DMS79 (cell line): ENCODE results near the gene RASAL2.
"Not testable (repeated sequence)": the region's sequence is repeated elsewhere in the genome, so short reads cannot be mapped to it uniquely, and the experiment has no call there.

Experiments
- DNase-seq: peaks from one replicate; lab custom pipeline; 2025; lab: John Stamatoyannopoulos, UW

RASAL2 gene

DNA sequence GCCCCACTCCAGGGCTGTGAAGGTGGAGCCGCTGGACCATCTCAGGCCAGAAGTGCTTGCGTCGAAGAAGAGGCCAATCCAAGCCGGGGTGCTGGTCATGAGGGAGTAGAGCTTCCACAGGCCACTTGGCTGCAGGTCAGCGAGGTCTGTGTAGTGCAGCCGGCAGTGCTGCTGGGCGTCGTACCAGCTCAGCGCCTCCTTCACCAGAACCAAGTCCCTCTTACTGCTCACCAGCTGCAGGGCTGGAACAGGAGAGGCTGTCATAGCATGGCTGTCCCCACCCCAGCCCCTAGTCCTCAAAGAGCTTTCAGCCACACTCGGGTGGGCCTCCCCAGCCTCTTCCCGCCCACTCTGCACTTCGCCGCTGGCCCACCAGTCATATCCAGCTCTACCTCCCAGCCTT lies 400.7 kb downstream of the RASAL2 start:
- DNase-seq: no peak

DNA sequence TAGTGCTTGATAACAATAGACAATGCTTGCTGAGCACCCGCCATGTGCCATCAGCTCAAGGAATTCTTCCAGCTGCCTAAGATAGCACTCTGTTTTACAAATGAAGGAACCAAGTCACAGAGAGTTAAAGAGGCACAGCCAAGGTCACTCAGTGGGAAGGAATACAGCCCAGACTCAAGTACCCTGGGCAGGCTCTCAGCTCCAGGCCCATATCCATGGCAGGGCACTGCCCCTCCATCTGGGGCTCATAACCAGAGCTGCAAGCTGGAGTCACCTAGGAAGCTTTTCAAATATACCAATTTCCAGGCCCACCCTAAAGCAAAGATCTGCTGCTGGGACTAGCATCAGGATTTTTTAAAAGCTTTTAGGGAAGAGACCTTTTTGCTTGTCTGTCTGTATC lies 401.3 kb downstream of the RASAL2 start:
- DNase-seq: no peak

GRCh38 chr1:178495741-178496409 lies 402.0 kb downstream of the RASAL2 start:
- DNase-seq: no peak

- no peak for DNase-seq
Observed at GRCh38 chr1:178496410-178497135, 402.7 kb downstream of the RASAL2 start, which contains the start of gene CLEC20A. CLEC20A (minus strand) TSS chr1:178496964; CDS start chr1:178496939, 25 bp downstream.

GRCh38 chr1:178497903-178498478 lies 404.1 kb downstream of the RASAL2 start:
- no peak for DNase-seq

GRCh38 chr1:178498896-178499675 lies 405.2 kb downstream of the RASAL2 start:
- no peak for DNase-seq

DNA sequence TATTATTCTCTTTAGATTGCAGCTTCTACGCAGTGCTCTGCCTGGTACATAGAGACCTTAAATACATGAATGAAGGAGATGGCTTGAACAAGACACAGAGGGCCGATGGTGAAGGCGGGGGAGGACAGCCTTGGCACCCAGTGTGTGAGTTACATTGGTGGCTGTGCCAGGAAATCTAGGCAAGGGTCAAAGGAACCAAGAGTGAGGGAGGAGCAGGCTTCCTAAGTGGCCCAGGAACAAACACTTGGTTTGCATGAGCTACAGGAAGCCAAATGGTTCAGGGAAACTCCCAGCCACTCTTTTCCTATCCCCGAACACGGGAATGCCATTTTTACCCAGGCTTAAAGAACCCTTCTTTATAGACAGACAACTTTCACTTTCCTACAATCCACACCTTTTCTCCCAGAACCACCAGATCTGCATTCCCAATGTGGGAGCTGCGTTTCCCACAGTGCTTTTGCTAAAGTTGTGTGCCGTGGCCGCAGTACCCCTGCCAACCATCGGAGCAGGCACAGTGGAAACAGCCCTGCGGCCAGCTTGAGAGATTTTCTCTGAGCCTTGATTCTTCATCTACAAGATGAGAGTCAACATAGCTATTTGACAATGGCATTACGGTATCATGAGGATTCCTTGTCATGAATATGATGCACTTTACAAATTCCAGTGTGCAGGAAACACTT lies 406.3 kb downstream of the RASAL2 start:
- no peak for DNase-seq

DNA sequence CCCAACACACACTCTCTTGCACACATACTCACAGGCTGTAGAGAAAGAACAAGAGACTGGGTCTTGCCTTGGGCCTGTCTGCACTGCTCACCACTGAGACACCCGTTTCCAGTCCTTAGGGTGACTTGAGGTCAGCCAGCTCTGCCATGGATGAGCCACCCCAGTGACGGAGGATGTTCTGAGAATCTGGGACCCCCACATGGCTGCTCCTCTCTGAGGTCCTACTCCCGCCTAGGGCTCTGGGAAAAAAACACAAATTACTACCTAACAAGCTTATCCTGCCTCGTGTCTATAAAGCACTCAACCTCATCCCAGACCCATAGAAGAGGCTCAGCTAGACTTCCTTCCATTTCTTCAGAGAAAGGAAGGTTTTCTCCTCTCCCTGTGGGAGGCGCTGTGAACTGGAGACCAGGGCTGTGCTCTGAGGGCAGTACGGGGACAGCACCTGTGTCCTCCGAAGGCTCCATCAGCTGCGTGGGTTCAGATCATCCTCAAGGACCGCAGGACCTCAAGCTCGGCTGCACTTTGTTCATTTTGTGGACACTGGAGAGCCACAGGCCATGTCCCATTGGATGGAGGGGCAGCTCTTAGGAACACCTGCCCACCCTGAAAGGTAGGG lies 407.1 kb downstream of the RASAL2 start:
- DNase-seq: no peak

GRCh38 chr1:178501705-178502329 lies 407.9 kb downstream of the RASAL2 start:
- peak; percentile 16 for DNase-seq

DNA sequence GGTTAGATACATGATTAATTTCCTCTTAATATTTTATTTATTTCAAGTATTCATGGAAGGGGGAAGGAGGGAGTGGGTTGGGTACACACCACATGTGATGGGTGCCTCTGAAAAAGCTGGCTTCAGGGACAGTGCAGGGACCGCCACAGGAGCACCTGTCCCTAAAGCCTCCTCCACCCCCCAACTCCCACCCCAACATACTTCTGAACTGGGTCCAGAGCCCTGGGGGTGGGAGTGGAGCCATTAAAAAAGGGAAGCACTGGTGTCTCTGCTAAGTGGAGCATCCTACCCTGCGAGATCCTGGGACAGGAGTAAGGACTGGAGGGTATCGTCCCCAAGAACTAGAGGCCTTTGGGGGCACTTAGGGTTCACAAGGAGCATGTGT lies 408.4 kb downstream of the RASAL2 start:
- no peak for DNase-seq

DNA sequence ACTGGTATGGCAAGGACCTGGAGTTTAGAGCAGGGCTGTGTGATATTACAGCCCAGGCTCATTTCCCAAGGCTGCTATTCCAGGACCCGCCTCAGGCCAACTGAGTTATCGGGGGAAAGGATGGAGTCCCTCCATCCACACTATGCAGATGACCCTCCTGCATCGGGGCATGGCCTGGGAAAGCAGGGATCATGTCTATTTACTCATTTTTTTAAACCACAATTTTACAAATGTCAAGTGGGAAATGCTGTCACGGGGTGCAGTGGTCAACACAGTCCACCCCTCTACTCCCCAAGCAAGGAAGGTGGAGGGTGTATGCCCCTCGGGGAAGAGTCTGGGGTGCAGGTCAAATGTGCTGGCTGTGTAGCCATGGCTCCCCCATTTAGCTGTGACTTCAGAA lies 409.0 kb downstream of the RASAL2 start:
- no peak for DNase-seq

GRCh38 chr1:178503316-178503715 lies 409.4 kb downstream of the RASAL2 start:
- DNase-seq: not testable (repeated sequence)

GRCh38 chr1:178503849-178504248 lies 409.9 kb downstream of the RASAL2 start:
- no peak for DNase-seq

DNA sequence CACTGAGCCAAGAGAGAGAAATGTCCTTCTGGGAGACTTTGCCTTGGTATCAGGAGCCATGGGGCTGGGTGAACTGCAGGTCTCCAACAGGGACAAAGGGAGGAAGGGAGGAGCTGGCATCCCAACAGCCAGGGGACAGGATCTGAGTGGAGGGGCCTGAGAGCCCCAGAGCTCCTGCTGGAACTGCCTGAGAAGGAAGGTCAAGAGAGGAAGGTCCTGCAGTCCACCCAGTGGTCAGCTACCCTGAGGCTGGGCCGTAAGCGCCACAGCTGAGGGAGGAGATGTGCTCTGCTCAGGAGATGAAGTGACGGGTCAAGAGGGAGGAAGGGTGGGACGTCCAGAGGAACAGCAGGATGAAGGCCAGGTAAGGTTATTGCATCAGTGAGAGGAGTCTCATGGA lies 410.4 kb downstream of the RASAL2 start:
- DNase-seq: no peak

DNA sequence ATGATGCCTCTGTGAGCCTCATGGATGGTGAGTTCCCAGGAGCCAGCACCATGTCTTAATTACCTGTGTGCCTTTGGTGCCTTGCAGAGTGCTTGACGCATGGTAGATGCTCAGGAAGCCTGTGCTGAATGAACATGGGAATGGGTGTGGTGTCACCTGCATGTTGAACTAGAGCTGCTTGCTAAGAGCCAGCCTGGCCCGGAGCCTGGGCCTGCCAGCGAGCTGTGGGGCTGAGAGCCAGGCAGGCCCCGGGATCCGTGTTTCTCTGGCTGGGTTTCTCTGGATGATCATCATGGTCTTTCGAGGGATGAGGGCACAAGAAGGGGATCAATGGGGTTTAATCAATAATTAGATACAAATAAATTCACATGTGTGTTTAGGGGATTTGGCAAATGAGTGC lies 412.3 kb downstream of the RASAL2 start:
- DNase-seq: no peak

GRCh38 chr1:178506669-178507068 lies 412.8 kb downstream of the RASAL2 start:
- DNase-seq: no peak

GRCh38 chr1:178509414-178510007 lies 415.6 kb downstream of the RASAL2 start:
- DNase-seq: no peak

DNA sequence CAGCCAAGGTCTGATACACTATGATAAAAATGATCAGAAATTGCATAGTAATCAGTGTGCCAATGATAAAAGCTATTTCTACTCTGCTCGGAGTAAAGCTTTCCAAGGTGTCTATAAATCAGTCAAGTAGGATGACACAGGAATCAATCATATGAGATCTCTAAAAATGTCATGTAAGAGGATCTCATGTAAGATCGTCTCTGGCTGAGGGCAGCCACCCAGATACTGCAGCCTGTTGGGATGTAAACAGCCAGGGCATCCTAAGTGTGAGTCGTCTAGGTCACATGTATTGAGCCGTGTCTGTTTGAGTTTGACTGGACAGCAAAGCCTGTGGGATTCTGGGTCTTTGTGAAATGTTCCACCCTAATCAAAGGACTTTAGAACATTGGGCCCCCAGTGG lies 416.3 kb downstream of the RASAL2 start:
- DNase-seq: no peak

DNA sequence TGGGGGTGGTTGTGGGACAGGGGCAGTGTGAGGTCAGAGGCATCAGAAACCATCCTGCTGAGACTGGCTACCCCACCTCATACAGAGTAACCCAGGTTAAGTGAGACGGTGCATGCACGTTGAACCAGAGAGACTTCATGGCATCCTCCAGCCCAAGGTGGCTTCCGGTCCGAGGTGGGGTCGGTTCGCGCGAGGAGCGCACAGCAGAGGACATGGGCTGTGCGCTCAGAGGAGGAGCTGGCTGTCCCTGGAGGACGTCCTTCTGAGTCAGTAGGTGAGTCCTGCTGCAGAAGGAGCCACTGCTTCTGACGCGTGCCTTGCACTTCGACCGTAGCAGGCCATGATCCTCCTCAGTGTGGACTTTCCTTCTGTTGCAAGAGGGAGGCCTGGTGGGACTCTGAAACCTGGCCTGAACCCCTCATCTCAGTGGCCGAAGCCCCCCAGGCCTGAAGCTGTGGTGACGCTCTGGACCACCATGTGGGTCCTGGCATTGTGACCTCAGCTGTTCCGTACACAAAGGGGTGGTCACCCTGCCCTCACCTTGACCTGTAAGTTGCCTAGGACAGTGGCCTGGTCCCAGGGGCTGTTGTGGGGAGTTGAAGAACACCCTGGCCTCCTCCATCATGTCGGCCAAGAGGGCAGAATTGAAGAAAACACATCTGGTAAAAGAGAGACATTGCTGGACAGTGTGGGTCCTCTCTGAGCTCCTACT lies 418.8 kb downstream of the RASAL2 start, which contains the start of gene TEX35:
Gene TEX35 (plus strand): TSS at position 544 of the 712 bp plus-strand sequence. CDS start 80 bp downstream, at position 624.
- DNase-seq: no peak
